HS-5 (cell line): ENCODE results near the gene QPCT.
"Not testable (repeated sequence)": the region's sequence is repeated elsewhere in the genome, so short reads cannot be mapped to it uniquely, and the experiment has no call there.

Experiments
- DNase-seq: peaks from one replicate; pipeline ENCODE4 v3.0.0-alpha.2; 2012; ENCODE audit warnings: low read depth

The QPCT gene

GRCh38 chr2:37344453-37345361 is at the start of gene QPCT:
QPCT (plus strand) TSS chr2:37344630; CDS start chr2:37344732, 102 bp downstream.
- no peak for DNase-seq

- not testable (repeated sequence) for DNase-seq
These were observed 49.6 kb upstream of the QPCT start for GRCh38 chr2:37294858-37295257.

- DNase-seq, result no peak
These were observed 48.9 kb upstream of the QPCT start for GRCh38 chr2:37295469-37296073.

GRCh38 chr2:37297632-37298031 is 46.8 kb upstream of the QPCT start:
- DNase-seq, result no peak

- no peak for DNase-seq
These were observed 44.3 kb upstream of the QPCT start for GRCh38 chr2:37300146-37300545.

- DNase-seq, result no peak
These were observed 43.9 kb upstream of the QPCT start for GRCh38 chr2:37300578-37300977.

GRCh38 chr2:37301408-37301807 is 43.0 kb upstream of the QPCT start:
- DNase-seq, result no peak

GRCh38 chr2:37302701-37303252 is 41.7 kb upstream of the QPCT start:
- no peak for DNase-seq

- DNase-seq, result no peak
These were observed 38.4 kb upstream of the QPCT start for GRCh38 chr2:37306024-37306423.

GRCh38 chr2:37307500-37307899 is 36.9 kb upstream of the QPCT start:
- DNase-seq, result no peak

- DNase-seq, result no peak
These were observed 29.1 kb upstream of the QPCT start for GRCh38 chr2:37315364-37315763.

GRCh38 chr2:37316181-37316580 is 28.2 kb upstream of the QPCT start:
- DNase-seq, result no peak

- no peak for DNase-seq
These were observed 26.7 kb upstream of the QPCT start for GRCh38 chr2:37317746-37318145.

- no peak for DNase-seq
These were observed 26.0 kb upstream of the QPCT start for GRCh38 chr2:37318401-37318800.

GRCh38 chr2:37319754-37320609 is 24.4 kb upstream of the QPCT start:
- no peak for DNase-seq

- DNase-seq, result no peak
These were observed 23.3 kb upstream of the QPCT start for GRCh38 chr2:37321029-37321682.

- no peak for DNase-seq
These were observed 22.1 kb upstream of the QPCT start for GRCh38 chr2:37322368-37322767.

GRCh38 chr2:37323176-37323780 is 21.2 kb upstream of the QPCT start:
- no peak for DNase-seq

- no peak for DNase-seq
These were observed 20.5 kb upstream of the QPCT start for GRCh38 chr2:37323781-37324535.

GRCh38 chr2:37324536-37324785 is 20.0 kb upstream of the QPCT start:
- DNase-seq, result no peak
